Measurements from ENCODE around the gene ACACB. TPM values are rescaled to one million over a fixed set of nuclear protein-coding genes. Genes with fewer than 3 reads are reported as not detected.

ACACB gene
- total RNA-seq, 1 experiment from 2014 or later: 8.2 TPM

- Histone ChIP-seq H3K36me3 (ENCODE audit: insufficient read depth, low read length, poor library complexity, severe bottlenecking) (no peaks in the 10 kb centered on the region), H3K4me3 (ENCODE audit: low read depth, low read length, poor library complexity, severe bottlenecking) (no peak overlapping the region), H3K4me1 (ENCODE audit: insufficient read depth, low read length, poor library complexity, severe bottlenecking) (peaks cover 3% of the 10 kb centered on the region), H3K27me3 (replicated peaks; ENCODE audit: insufficient read depth, low read depth, low read length, poor library complexity) (no peaks in the 10 kb centered on the region), H3K9me3 (ENCODE audit: low read depth, low read length, poor library complexity, severe bottlenecking) (no peaks in the 10 kb centered on the region), H3K27ac (ENCODE audit: low read depth, low read length, poor library complexity, severe bottlenecking) (no peak overlapping the region)
- no peak for TF ChIP-seq CTCF (conservative IDR thresholded peaks at IDR 0.05; ENCODE audit: low read depth, low read length)
- no peak for TF ChIP-seq EZH2 (IDR thresholded peaks at IDR 0.05; ENCODE audit: borderline replicate concordance, low read depth, low read length, poor library complexity, severe bottlenecking)
- intact Hi-C loops (cut with micrococcal nuclease; ENCODE audit: unreplicated experiment): no loop called here
- CTCF ChIA-PET: no interaction called here
- POLR2A ChIA-PET (ENCODE audit: low non-redundant PET): no interaction called here
- DNase-seq (ENCODE audit: low spot score): no peak
- no TSS peak for BruUV-seq (replicated peaks)
Observed at GRCh38 chr12:109286252-109286651, 169.9 kb downstream of the ACACB start.

- Histone ChIP-seq H3K4me3 (ENCODE audit: low read depth, low read length, poor library complexity, severe bottlenecking) (no peak overlapping the region), H3K27ac (ENCODE audit: low read depth, low read length, poor library complexity, severe bottlenecking) (no peak overlapping the region), H3K27me3 (replicated peaks; ENCODE audit: insufficient read depth, low read depth, low read length, poor library complexity) (no peaks in the 10 kb centered on the region), H3K36me3 (ENCODE audit: insufficient read depth, low read length, poor library complexity, severe bottlenecking) (no peaks in the 10 kb centered on the region), H3K9me3 (ENCODE audit: low read depth, low read length, poor library complexity, severe bottlenecking) (no peaks in the 10 kb centered on the region), H3K4me1 (ENCODE audit: insufficient read depth, low read length, poor library complexity, severe bottlenecking) (peaks cover 7% of the 10 kb centered on the region)
- intact Hi-C loops (cut with micrococcal nuclease; ENCODE audit: unreplicated experiment): no loop called here
- BruUV-seq (replicated peaks): no TSS peak
- ChIA-PET POLR2A (ENCODE audit: low non-redundant PET) (no interaction called here), CTCF (no interaction called here)
- DNase-seq (ENCODE audit: low spot score): no peak
- TF ChIP-seq CTCF (conservative IDR thresholded peaks at IDR 0.05; ENCODE audit: low read depth, low read length) (no peak), EZH2 (IDR thresholded peaks at IDR 0.05; ENCODE audit: borderline replicate concordance, low read depth, low read length, poor library complexity, severe bottlenecking) (no peak)
Observed at GRCh38 chr12:109286652-109287051, 170.3 kb downstream of the ACACB start.

GRCh38 chr12:109287181-109287580 is 170.8 kb downstream of the ACACB start:
- TF ChIP-seq EZH2 (IDR thresholded peaks at IDR 0.05; ENCODE audit: borderline replicate concordance, low read depth, low read length, poor library complexity, severe bottlenecking) (no peak), CTCF (conservative IDR thresholded peaks at IDR 0.05; ENCODE audit: low read depth, low read length) (no peak)
- CTCF ChIA-PET: no interaction called here
- H3K27ac ChIP-seq (ENCODE audit: low read depth, low read length, poor library complexity, severe bottlenecking): no peak overlapping the region
- H3K4me1 ChIP-seq (ENCODE audit: insufficient read depth, low read length, poor library complexity, severe bottlenecking): peaks cover 11% of the 10 kb centered on the region
- H3K27me3 ChIP-seq (replicated peaks; ENCODE audit: insufficient read depth, low read depth, low read length, poor library complexity): no peaks in the 10 kb centered on the region
- intact Hi-C loops (cut with micrococcal nuclease; ENCODE audit: unreplicated experiment): no loop called here
- POLR2A ChIA-PET (ENCODE audit: low non-redundant PET): no interaction called here
- no TSS peak for BruUV-seq (replicated peaks)
- no peaks in the 10 kb centered on the region for H3K9me3 ChIP-seq (ENCODE audit: low read depth, low read length, poor library complexity, severe bottlenecking)
- DNase-seq (ENCODE audit: low spot score): no peak
- H3K4me3 ChIP-seq (ENCODE audit: low read depth, low read length, poor library complexity, severe bottlenecking): no peak overlapping the region
- no peaks in the 10 kb centered on the region for H3K36me3 ChIP-seq (ENCODE audit: insufficient read depth, low read length, poor library complexity, severe bottlenecking)

All from A673 (cell line).